CD4-positive, alpha-beta T cell treated with Interleukin-6 for 4 hours (primary cell): ENCODE results near the gene CHCHD3.

Experiments used
- DNase-seq: peaks from one replicate; pipeline ENCODE4 v3.0.0-alpha.2; 2020; ENCODE audit warnings: mixed read lengths

Gene CHCHD3

GRCh38 chr7:132857031-132857430 lies 224.9 kb downstream of the CHCHD3 start:
- no peak for DNase-seq

- no peak for DNase-seq
Measured at GRCh38 chr7:132856416-132856815, 225.5 kb downstream of the CHCHD3 start.

GRCh38 chr7:132855901-132856300 lies 226.0 kb downstream of the CHCHD3 start:
- DNase-seq: no peak

- no peak for DNase-seq
Measured at GRCh38 chr7:132854238-132854637, 227.7 kb downstream of the CHCHD3 start.

GRCh38 chr7:132847376-132847775 lies 234.5 kb downstream of the CHCHD3 start:
- DNase-seq: no peak

GRCh38 chr7:132846086-132846485 lies 235.8 kb downstream of the CHCHD3 start:
- DNase-seq: no peak

- DNase-seq: no peak
Measured at GRCh38 chr7:132842478-132842877, 239.4 kb downstream of the CHCHD3 start.

- no peak for DNase-seq
Measured at GRCh38 chr7:132840199-132840598, 241.7 kb downstream of the CHCHD3 start.

GRCh38 chr7:132838313-132838712 lies 243.6 kb downstream of the CHCHD3 start:
- DNase-seq: no peak

GRCh38 chr7:132837529-132837928 lies 244.4 kb downstream of the CHCHD3 start:
- no peak for DNase-seq

- no peak for DNase-seq
Measured at GRCh38 chr7:132836746-132837145, 245.1 kb downstream of the CHCHD3 start.

- DNase-seq: no peak
Measured at GRCh38 chr7:132830941-132831340, 250.9 kb downstream of the CHCHD3 start.

- DNase-seq: no peak
Measured at GRCh38 chr7:132828502-132828901, 253.4 kb downstream of the CHCHD3 start.

GRCh38 chr7:132825932-132826835 lies 255.7 kb downstream of the CHCHD3 start:
- DNase-seq: no peak

- no peak for DNase-seq
Measured at GRCh38 chr7:132825222-132825621, 256.7 kb downstream of the CHCHD3 start.

- DNase-seq: no peak
Measured at GRCh38 chr7:132819648-132820047, 262.2 kb downstream of the CHCHD3 start.

- DNase-seq: no peak
Measured at GRCh38 chr7:132817949-132818348, 263.9 kb downstream of the CHCHD3 start.

GRCh38 chr7:132815696-132816311 lies 266.1 kb downstream of the CHCHD3 start:
- DNase-seq: no peak

GRCh38 chr7:132815130-132815529 lies 266.8 kb downstream of the CHCHD3 start:
- DNase-seq: no peak

GRCh38 chr7:132810561-132810960 lies 271.3 kb downstream of the CHCHD3 start:
- DNase-seq: no peak

GRCh38 chr7:132806834-132807233 lies 275.1 kb downstream of the CHCHD3 start:
- no peak for DNase-seq

GRCh38 chr7:132805766-132806165 lies 276.1 kb downstream of the CHCHD3 start:
- no peak for DNase-seq

- no peak for DNase-seq
Measured at GRCh38 chr7:132804849-132805485, 276.9 kb downstream of the CHCHD3 start.

GRCh38 chr7:132800522-132800921 lies 281.4 kb downstream of the CHCHD3 start:
- DNase-seq: no peak
